ENCODE measurements around the gene PLXND1. TPM values are rescaled to one million over a fixed set of nuclear protein-coding genes. Genes with fewer than 3 reads are reported as not detected.

The PLXND1 gene
- total RNA-seq, 1 experiment from 2014 or later: 26.3 TPM

GRCh38 chr3:129601713-129602112, 4.8 kb downstream of the PLXND1 start:
- DNase-seq: no peak
- Mint-ChIP-seq H3K27me3 (ENCODE audit: insufficient read depth, unreplicated experiment) (no peaks in the 10 kb centered on the region), H3K27ac (ENCODE audit: unreplicated experiment) (no peak overlapping the region), H3K4me1 (ENCODE audit: low read depth, unreplicated experiment) (peaks cover 17% of the 10 kb centered on the region), H3K36me3 (ENCODE audit: insufficient read depth, unreplicated experiment) (peaks cover 7% of the 10 kb centered on the region), H3K9me3 (ENCODE audit: unreplicated experiment) (no peaks in the 10 kb centered on the region), H3K4me3 (ENCODE audit: unreplicated experiment) (no peak overlapping the region)
- H3K27me3 ChIP-seq (replicated peaks; ENCODE audit: control insufficient read depth, insufficient read depth, low read length): no peaks in the 10 kb centered on the region
- intact Hi-C loops (cut with micrococcal nuclease; ENCODE audit: unreplicated experiment): no loop called here
- H3K36me3 ChIP-seq (ENCODE audit: control insufficient read depth, insufficient read depth, low read length): no peaks in the 10 kb centered on the region; the same call in 1 of the 2 replicates
- TF ChIP-seq CTCF (IDR thresholded peaks at IDR 0.05; ENCODE audit: insufficient read depth in 1 of 2, low read depth in 1 of 2, low read length in 1 of 2, severe bottlenecking in 1 of 2, unreplicated experiment in 1 of 2): no peak
- POLR2A ChIA-PET: no interaction called here
- H3K4me3 ChIP-seq (ENCODE audit: low read depth, low read length): no peak overlapping the region
- H3K4me1 ChIP-seq: peaks cover 12% of the 10 kb centered on the region
- CTCF ChIA-PET: no interaction called here
- H3K9me3 ChIP-seq: no peaks in the 10 kb centered on the region
- BruUV-seq (replicated peaks): no TSS peak

GRCh38 chr3:129600348-129600747, 6.1 kb downstream of the PLXND1 start:
- Histone ChIP-seq H3K9me3 (no peaks in the 10 kb centered on the region), H3K4me3 (ENCODE audit: low read depth, low read length) (no peak overlapping the region), H3K4me1 (peaks cover 17% of the 10 kb centered on the region), H3K36me3 (ENCODE audit: control insufficient read depth, insufficient read depth, low read length) (no peaks in the 10 kb centered on the region; the same call in 1 of the 2 replicates), H3K27me3 (replicated peaks; ENCODE audit: control insufficient read depth, insufficient read depth, low read length) (no peaks in the 10 kb centered on the region)
- peaks cover 17% of the 10 kb centered on the region for H3K4me1 Mint-ChIP-seq (ENCODE audit: low read depth, unreplicated experiment)
- no peaks in the 10 kb centered on the region for H3K27me3 Mint-ChIP-seq (ENCODE audit: insufficient read depth, unreplicated experiment)
- no TSS peak for BruUV-seq (replicated peaks)
- H3K27ac Mint-ChIP-seq (ENCODE audit: unreplicated experiment): no peak overlapping the region
- H3K9me3 Mint-ChIP-seq (ENCODE audit: unreplicated experiment): no peaks in the 10 kb centered on the region
- no peak for TF ChIP-seq CTCF (IDR thresholded peaks at IDR 0.05; ENCODE audit: insufficient read depth in 1 of 2, low read depth in 1 of 2, low read length in 1 of 2, severe bottlenecking in 1 of 2, unreplicated experiment in 1 of 2)
- H3K36me3 Mint-ChIP-seq (ENCODE audit: insufficient read depth, unreplicated experiment): peaks cover under 1% of the 10 kb centered on the region
- ChIA-PET CTCF (interaction anchor here (0.9 kb wide), 1 partner anchor 110 kb away, joined by 5 read pairs; no protein-coding TSS in a partner anchor), POLR2A (no interaction called here)
- DNase-seq: no peak
- no peak overlapping the region for H3K4me3 Mint-ChIP-seq (ENCODE audit: unreplicated experiment)
- intact Hi-C loops (cut with micrococcal nuclease; ENCODE audit: unreplicated experiment): no loop called here

GRCh38 chr3:129599607-129600006, 6.9 kb downstream of the PLXND1 start:
- H3K27me3 ChIP-seq (replicated peaks; ENCODE audit: control insufficient read depth, insufficient read depth, low read length): no peaks in the 10 kb centered on the region
- Mint-ChIP-seq H3K9me3 (ENCODE audit: unreplicated experiment) (no peaks in the 10 kb centered on the region), H3K4me1 (ENCODE audit: low read depth, unreplicated experiment) (peaks cover 16% of the 10 kb centered on the region), H3K27ac (ENCODE audit: unreplicated experiment) (no peak overlapping the region), H3K36me3 (ENCODE audit: insufficient read depth, unreplicated experiment) (no peaks in the 10 kb centered on the region), H3K27me3 (ENCODE audit: insufficient read depth, unreplicated experiment) (no peaks in the 10 kb centered on the region), H3K4me3 (ENCODE audit: unreplicated experiment) (no peak overlapping the region)
- ChIA-PET CTCF (interaction anchor here (0.9 kb wide), 1 partner anchor 109 kb away, joined by 5 read pairs; no protein-coding TSS in a partner anchor), POLR2A (no interaction called here)
- no peaks in the 10 kb centered on the region; the same call in 1 of the 2 replicates for H3K36me3 ChIP-seq (ENCODE audit: control insufficient read depth, insufficient read depth, low read length)
- intact Hi-C loops (cut with micrococcal nuclease; ENCODE audit: unreplicated experiment): no loop called here
- H3K9me3 ChIP-seq: no peaks in the 10 kb centered on the region
- no peak for DNase-seq
- no peak overlapping the region for H3K4me3 ChIP-seq (ENCODE audit: low read depth, low read length)
- no peak for TF ChIP-seq CTCF (IDR thresholded peaks at IDR 0.05; ENCODE audit: insufficient read depth in 1 of 2, low read depth in 1 of 2, low read length in 1 of 2, severe bottlenecking in 1 of 2, unreplicated experiment in 1 of 2)
- H3K4me1 ChIP-seq: peaks cover 14% of the 10 kb centered on the region
- no TSS peak for BruUV-seq (replicated peaks)

Data from Caco-2 (cell line).